Vagina (tissue), 2 donors: ENCODE data around the gene SRF.

ENCODE experiments used
- CTCF ChIP-seq, 3 experiments: fragments of 450-650 bp in 2 of 3; fragments of 200-600 bp in 1 of 3; sonication (generic) in 1 of 3; IDR thresholded peaks; one replicate each; pipeline ENCODE4 v1.5.1; 2017 to 2019; ENCODE audit warnings: antibody characterized with exemption in 3 of 3, mild to moderate bottlenecking in 2 of 3, moderate library complexity in 2 of 3
- POLR2A ChIP-seq, 2 donors: fragments of 450-650 bp; IDR thresholded peaks; one replicate each; pipeline ENCODE4 v1.6.1; 2017; ENCODE audit warnings: antibody characterized with exemption in 2 of 2, mild to moderate bottlenecking in 2 of 2, moderate library complexity in 2 of 2
- POLR2AphosphoS5 ChIP-seq, 2 donors: sonication (generic); formaldehyde crosslinking; IDR thresholded peaks; one replicate each; pipeline ENCODE4 v1.9.0; 2017; ENCODE audit warnings: antibody characterized with exemption in 2 of 2, mild to moderate bottlenecking in 2 of 2, low read depth in 1 of 2; ENCODE audit not compliant: insufficient read depth in 1 of 2

GRCh38 chr6:43217351-43217750 lies 46.3 kb downstream of the SRF start:
- no peak for TF ChIP-seq CTCF (IDR thresholded peaks at IDR 0.05)
- no peak for TF ChIP-seq POLR2A (IDR thresholded peaks at IDR 0.05)
- TF ChIP-seq POLR2AphosphoS5 (IDR thresholded peaks at IDR 0.05; ENCODE audit: insufficient read depth in 1 of 2, low read depth in 1 of 2), result no peak
